Calu3 (cell line): ENCODE measurements around the gene TACSTD2. TPM values are rescaled to one million over a fixed set of nuclear protein-coding genes. Genes with fewer than 3 reads are reported as not detected.

Experiments
- BruUV-seq: library from RNA; stranded (reverse); fragments of 400-500 nt; replicated peaks from 2 replicates; lab custom pipeline; 2021; lab: Mats Ljungman, UMichigan
- CTCF ChIA-PET: fragments of 300-600 bp; sonication (Branson Sonifier 250); formaldehyde crosslinking; loops from one replicate; lab custom pipeline; 2022; ENCODE audit warnings: antibody characterized with exemption; lab: Charles Lee
- DNase-seq: peaks from one replicate; pipeline ENCODE4 v3.0.0; 2022
- H3K27ac Mint-ChIP-seq: one replicate; pipeline ENCODE4 v1.8.0; 2022; ENCODE audit warnings: mixed read lengths; ENCODE audit not compliant: unreplicated experiment
- H3K27me3 Mint-ChIP-seq: one replicate; pipeline ENCODE4 v1.8.0; 2022; ENCODE audit warnings: mixed read lengths; ENCODE audit not compliant: unreplicated experiment
- H3K36me3 Mint-ChIP-seq: one replicate; pipeline ENCODE4 v1.8.0; 2022; ENCODE audit warnings: mild to moderate bottlenecking, moderate library complexity, mixed read lengths; ENCODE audit not compliant: insufficient read depth, unreplicated experiment
- H3K4me1 Mint-ChIP-seq: one replicate; pipeline ENCODE4 v1.8.0; 2022; ENCODE audit warnings: mild to moderate bottlenecking, low read depth, mixed read lengths; ENCODE audit not compliant: unreplicated experiment
- H3K4me3 Mint-ChIP-seq: one replicate; pipeline ENCODE4 v1.8.0; 2022; ENCODE audit warnings: mild to moderate bottlenecking, low read depth, moderate library complexity, mixed read lengths; ENCODE audit not compliant: unreplicated experiment
- H3K9me3 Mint-ChIP-seq: one replicate; pipeline ENCODE4 v1.8.0; 2022; ENCODE audit warnings: low read depth, mixed read lengths; ENCODE audit not compliant: unreplicated experiment
- CTCF ChIP-seq: fragments of 200-600 bp; IDR thresholded peaks from one replicate; pipeline ENCODE4 v1.8.0; 2022; ENCODE audit warnings: antibody characterized with exemption; ENCODE audit not compliant: unreplicated experiment
- intact Hi-C: fragments of 100-400 bp; cut with micrococcal nuclease; formaldehyde crosslinking; loops from one replicate; pipeline ENCODE4 v1.10.0; 2022; ENCODE audit not compliant: unreplicated experiment
- total RNA-seq: library from RNA; stranded (reverse); gene quantifications from 2 replicates; pipeline ENCODE4 v1.2.3, GENCODE V29; 2022

TACSTD2 gene
- total RNA-seq, 1 experiment from 2014 or later: 293 TPM

GRCh38 chr1:58594546-58594945 lies 17.5 kb upstream of the TACSTD2 start:
- intact Hi-C loops: no loop called here
- BruUV-seq: no TSS peak
- Mint-ChIP-seq H3K27ac (no peak overlapping the region), H3K9me3 (peaks cover 2% of the 10 kb centered on the region), H3K4me1 (peaks cover 37% of the 10 kb centered on the region), H3K36me3 (no peaks in the 10 kb centered on the region), H3K4me3 (no peak overlapping the region), H3K27me3 (no peaks in the 10 kb centered on the region)
- DNase-seq: no peak
- TF ChIP-seq CTCF: no peak
- CTCF ChIA-PET: no interaction called here

- H3K36me3 Mint-ChIP-seq: no peaks in the 10 kb centered on the region
- CTCF ChIA-PET: interaction anchor here (1.2 kb wide), 1 partner anchor 59 kb away, joined by 5 read pairs; no protein-coding TSS in a partner anchor
- H3K27me3 Mint-ChIP-seq: no peaks in the 10 kb centered on the region
- peaks cover 37% of the 10 kb centered on the region for H3K4me1 Mint-ChIP-seq
- H3K27ac Mint-ChIP-seq: peak overlapping the region; percentile 6
- DNase-seq: peak; percentile 76
- TF ChIP-seq CTCF: no peak
- no TSS peak for BruUV-seq
- intact Hi-C loops: no loop called here
- H3K9me3 Mint-ChIP-seq: no peaks in the 10 kb centered on the region
- H3K4me3 Mint-ChIP-seq: no peak overlapping the region
Measured at GRCh38 chr1:58592522-58593134, 15.6 kb upstream of the TACSTD2 start.

GRCh38 chr1:58591806-58592205 lies 14.8 kb upstream of the TACSTD2 start:
- no peak for TF ChIP-seq CTCF
- no peak for DNase-seq
- Mint-ChIP-seq H3K36me3 (no peaks in the 10 kb centered on the region), H3K4me1 (peaks cover 36% of the 10 kb centered on the region), H3K27me3 (no peaks in the 10 kb centered on the region), H3K4me3 (no peak overlapping the region), H3K9me3 (no peaks in the 10 kb centered on the region), H3K27ac (no peak overlapping the region)
- intact Hi-C loops: no loop called here
- CTCF ChIA-PET: no interaction called here
- no TSS peak for BruUV-seq

GRCh38 chr1:58590019-58590418 lies 13.0 kb upstream of the TACSTD2 start:
- intact Hi-C loops: no loop called here
- no peak for TF ChIP-seq CTCF
- Mint-ChIP-seq H3K36me3 (no peaks in the 10 kb centered on the region), H3K9me3 (no peaks in the 10 kb centered on the region), H3K27me3 (no peaks in the 10 kb centered on the region), H3K27ac (no peak overlapping the region), H3K4me3 (no peak overlapping the region), H3K4me1 (peaks cover 48% of the 10 kb centered on the region)
- CTCF ChIA-PET: no interaction called here
- no TSS peak for BruUV-seq
- no peak for DNase-seq
